Neuronal stem cell (in vitro differentiated cells): ENCODE measurements around the gene MEGF6.
A peak's percentile ranks its signal among the peaks of the same experiment; 100 is the strongest.

Experiments used
- DNase-seq: peaks from one replicate; pipeline ENCODE4 v3.0.0-alpha.2; 2013; ENCODE audit warnings: low spot score
- H2AFZ ChIP-seq: one replicate; pipeline ENCODE4 v1.6.1; 2013; ENCODE audit warnings: mild to moderate bottlenecking, low read length, inconsistent platforms
- H2AK5ac ChIP-seq: 2 replicates; pipeline ENCODE4 v1.6.1; 2013; ENCODE audit warnings: low read depth, mild to moderate bottlenecking, inconsistent platforms, low read length, moderate library complexity, mixed read lengths
- H2BK120ac ChIP-seq: 2 replicates; pipeline ENCODE4 v1.6.1; 2013; ENCODE audit warnings: low read depth, mild to moderate bottlenecking, inconsistent platforms, low read length, moderate library complexity, mixed read lengths
- H2BK12ac ChIP-seq: one replicate; pipeline ENCODE4 v1.6.1; 2013; ENCODE audit warnings: low read length, inconsistent platforms
- H2BK15ac ChIP-seq: 2 replicates; pipeline ENCODE4 v1.6.1; 2013; ENCODE audit warnings: mild to moderate bottlenecking, low read length, inconsistent platforms, mixed read lengths
- H2BK5ac ChIP-seq: one replicate; pipeline ENCODE4 v1.6.1; 2013; ENCODE audit warnings: inconsistent platforms, mild to moderate bottlenecking, low read length, moderate library complexity
- H3K14ac ChIP-seq: one replicate; pipeline ENCODE4 v1.6.1; 2013; ENCODE audit warnings: low read length, inconsistent platforms
- H3K18ac ChIP-seq: 2 replicates; pipeline ENCODE4 v1.6.1; 2013; ENCODE audit warnings: low read length, inconsistent platforms
- H3K23ac ChIP-seq: 2 replicates; pipeline ENCODE4 v1.6.1; 2013; ENCODE audit warnings: low read depth, mild to moderate bottlenecking, mixed read lengths, low read length, inconsistent platforms; ENCODE audit not compliant: poor library complexity
- H3K27ac ChIP-seq: replicated peaks from 3 replicates; pipeline ENCODE4 v1.5.1; 2013; ENCODE audit warnings: low read length, inconsistent platforms
- H3K27me3 ChIP-seq, 3 experiments: 2 replicates each; pipeline ENCODE4 v1.6.1; 2013; ENCODE audit warnings: low read length in 3 of 3, mild to moderate bottlenecking in 2 of 3, inconsistent platforms in 1 of 3, low read depth in 1 of 3, mixed read lengths in 1 of 3, moderate library complexity in 1 of 3; ENCODE audit not compliant: control insufficient read depth in 3 of 3, insufficient read depth in 3 of 3
- H3K36me3 ChIP-seq, 2 donors: replicated peaks in 1 of 2; 2 replicates each; pipeline ENCODE4 v1.6.1; 2013; ENCODE audit warnings: low read length in 2 of 2; ENCODE audit not compliant: control insufficient read depth in 2 of 2, insufficient read depth in 2 of 2
- H3K4ac ChIP-seq: 2 replicates; pipeline ENCODE4 v1.6.1; 2013; ENCODE audit warnings: inconsistent platforms, mild to moderate bottlenecking, low read length, moderate library complexity
- H3K4me1 ChIP-seq, 2 donors: 1 replicate in 1 of 2; 2 replicates in 1 of 2; pipeline ENCODE4 v1.6.1; 2013; ENCODE audit warnings: low read length in 2 of 2, low read depth in 1 of 2; ENCODE audit not compliant: control insufficient read depth in 2 of 2, insufficient read depth in 1 of 2
- H3K4me2 ChIP-seq: one replicate; pipeline ENCODE4 v1.6.1; 2013; ENCODE audit warnings: mild to moderate bottlenecking, low read length, inconsistent platforms; ENCODE audit not compliant: insufficient read depth, poor library complexity, severe bottlenecking
- H3K4me3 ChIP-seq, 2 donors: 2 replicates each; pipeline ENCODE4 v1.5.1; 2013; ENCODE audit warnings: low read length in 2 of 2, mild to moderate bottlenecking in 2 of 2, inconsistent platforms in 1 of 2, moderate library complexity in 1 of 2
- H3K79me1 ChIP-seq: one replicate; pipeline ENCODE4 v1.6.1; 2013; ENCODE audit warnings: low read depth, mild to moderate bottlenecking, inconsistent platforms, low read length, moderate library complexity
- H3K9ac ChIP-seq: one replicate; pipeline ENCODE4 v1.6.1; 2013; ENCODE audit warnings: mild to moderate bottlenecking, low read depth, low read length, inconsistent platforms; ENCODE audit not compliant: poor library complexity
- H3K9me3 ChIP-seq, 2 donors: replicated peaks in 1 of 2; 2 replicates each; pipeline versions ENCODE3 to v1.6.1; 2013; ENCODE audit warnings: low read length in 2 of 2, mild to moderate bottlenecking in 2 of 2, inconsistent platforms in 1 of 2, low read depth in 1 of 2, mixed read lengths in 1 of 2, moderate library complexity in 1 of 2; ENCODE audit not compliant: control insufficient read depth in 2 of 2, insufficient read depth in 1 of 2
- H4K8ac ChIP-seq: one replicate; pipeline ENCODE4 v1.6.1; 2013; ENCODE audit warnings: low read depth, mild to moderate bottlenecking, inconsistent platforms, low read length, moderate library complexity
- H4K91ac ChIP-seq: one replicate; pipeline ENCODE4 v1.6.1; 2013; ENCODE audit warnings: low read length, low read depth, mild to moderate bottlenecking, inconsistent platforms; ENCODE audit not compliant: poor library complexity
- WGBS, 2 donors: extraction: QIAGEN DNeasy Blood & Tissue Kit; methylation state at CpG; one replicate each; pipeline ENCODE4 v1.1.7; 2013; ENCODE audit warnings: missing lambda C conversion rate in 2 of 2, mixed read lengths in 1 of 2; ENCODE audit not compliant: insufficient read length in 2 of 2, insufficient replicate concordance in 1 of 2; ENCODE audit errors: extremely low coverage in 2 of 2; 5-methylcytosine and 5-hydroxymethylcytosine counted together

Gene MEGF6

DNA sequence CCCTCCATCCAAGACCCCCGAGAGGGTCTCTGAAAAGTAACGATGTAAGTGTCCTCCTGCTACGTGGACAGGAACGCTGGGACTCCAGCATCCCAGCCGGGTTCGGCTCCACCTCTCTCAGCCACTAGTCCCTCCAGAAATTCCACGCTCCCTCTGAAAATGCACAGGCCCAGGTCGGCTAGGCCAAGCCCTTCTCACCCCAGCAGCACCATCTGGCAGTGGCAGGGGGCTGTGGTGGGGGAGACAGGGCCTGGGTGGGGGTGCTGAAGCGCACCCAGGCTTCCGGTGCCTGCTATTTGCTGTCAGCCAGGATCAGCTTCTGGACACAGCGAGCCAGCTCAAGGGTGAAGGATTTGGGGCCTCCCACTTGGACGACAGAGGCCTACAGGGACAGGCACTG is 83.5 kb downstream of the MEGF6 start:
- H3K9me3 ChIP-seq: peaks cover 0 to 1% of the 10 kb centered on the region in 2 donors
- no peak overlapping the region for H2AFZ ChIP-seq
- no peak overlapping the region for H4K8ac ChIP-seq
- H3K27ac ChIP-seq: no peak overlapping the region
- H3K14ac ChIP-seq: no peak overlapping the region
- H3K4me1 ChIP-seq: peaks cover 18 to 20% of the 10 kb centered on the region in 2 donors
- peaks cover 0 to 24% (median 9%) of the 10 kb centered on the region in 3 experiments for H3K27me3 ChIP-seq
- H3K23ac ChIP-seq: peak overlapping the region; percentile 55
- DNase-seq: no peak
- peaks cover 10% of the 10 kb centered on the region for H3K79me1 ChIP-seq
- H2BK12ac ChIP-seq: no peak overlapping the region
- no peak overlapping the region for H3K4ac ChIP-seq
- no CpG with 5 or more reads among the region's 12 CpGs for WGBS, 2 donors
- H3K4me2 ChIP-seq: no peak overlapping the region
- no peak overlapping the region for H3K4me3 ChIP-seq
- H3K36me3 ChIP-seq: no peaks in the 10 kb centered on the region
- H2BK120ac ChIP-seq: no peak overlapping the region
- no peak overlapping the region for H2BK15ac ChIP-seq
- H2AK5ac ChIP-seq: no peak overlapping the region
- H4K91ac ChIP-seq: no peak overlapping the region
- no peak overlapping the region for H3K18ac ChIP-seq
- H2BK5ac ChIP-seq: no peak overlapping the region
- H3K9ac ChIP-seq: no peak overlapping the region

DNA sequence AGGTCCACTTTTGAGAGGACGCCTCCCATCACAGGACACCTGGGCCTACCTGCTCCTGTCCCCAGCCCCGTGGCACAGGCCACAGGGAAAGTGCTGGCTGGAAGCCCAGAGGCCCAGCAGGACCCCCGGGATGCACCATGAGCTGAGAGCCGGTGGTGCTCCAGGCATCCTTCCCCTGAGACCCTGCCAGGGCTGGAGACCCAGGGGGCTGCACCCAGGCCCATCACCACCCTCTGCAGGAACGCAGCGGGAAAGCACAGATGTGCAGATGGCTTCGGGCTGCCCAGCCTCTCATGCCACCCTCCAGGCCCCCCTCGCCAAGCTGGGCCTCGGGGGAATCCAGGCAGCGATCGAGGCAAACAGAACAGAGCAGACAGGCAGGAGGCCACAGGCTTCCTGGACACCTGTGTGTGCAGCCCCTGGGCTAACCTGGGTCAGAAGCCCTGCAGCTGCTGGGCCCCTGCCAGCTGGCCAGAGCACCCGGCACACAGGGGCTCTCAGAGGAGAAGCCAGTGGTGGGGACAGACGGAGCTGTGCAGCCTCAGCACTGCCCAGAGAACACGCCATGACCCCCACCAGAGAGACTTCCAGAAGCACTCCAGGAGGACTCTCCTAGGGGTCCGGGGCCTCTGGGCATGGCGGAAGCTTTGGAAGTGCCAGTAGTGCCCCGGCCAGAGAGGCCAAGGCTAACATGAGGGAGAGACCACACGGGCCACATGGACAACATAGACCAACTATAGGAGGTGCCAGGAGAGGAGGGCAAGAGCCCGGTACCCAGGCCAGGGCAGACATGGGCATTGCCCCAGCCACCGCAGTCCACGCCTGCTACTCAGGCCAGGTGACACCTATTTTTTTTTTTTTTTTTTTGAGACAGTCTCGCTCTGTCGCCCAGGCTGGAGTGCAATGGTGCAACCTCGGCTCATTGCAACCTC is 85.5 kb downstream of the MEGF6 start:
- Histone ChIP-seq H3K14ac (peak overlapping the region; percentile 56), H2AFZ (no peak overlapping the region), H3K4ac (no peak overlapping the region), H3K36me3 (no peaks in the 10 kb centered on the region), H4K8ac (no peak overlapping the region), H3K27ac (no peak overlapping the region), H3K4me2 (no peak overlapping the region), H3K9me3 (no peaks in the 10 kb centered on the region), H3K9ac (no peak overlapping the region), H3K18ac (peak overlapping the region; percentile 6), H3K4me3 (no peak overlapping the region), H2BK15ac (no peak overlapping the region), H3K23ac (peak overlapping the region; percentile 93), H2AK5ac (peak overlapping the region; percentile 63), H2BK12ac (no peak overlapping the region), H2BK120ac (no peak overlapping the region), H3K4me1 (peaks cover 8 to 9% of the 10 kb centered on the region in 2 donors), H3K27me3 (peaks cover 0 to 20% (median 9%) of the 10 kb centered on the region in 3 experiments), H2BK5ac (no peak overlapping the region), H4K91ac (no peak overlapping the region), H3K79me1 (peaks cover 10% of the 10 kb centered on the region)
- no CpG with 5 or more reads among the region's 24 CpGs for WGBS, 2 donors
- no peak for DNase-seq

GRCh38 chr1:3524556-3525203 is 86.6 kb downstream of the MEGF6 start:
- Histone ChIP-seq H3K4me1 (peaks cover 0 to 3% of the 10 kb centered on the region in 2 donors), H3K4me2 (no peak overlapping the region)
- no CpG with 5 or more reads among the region's 20 CpGs for WGBS, 2 donors

GRCh38 chr1:3523980-3524379 is 87.3 kb downstream of the MEGF6 start:
- Histone ChIP-seq H2BK15ac (no peak overlapping the region), H2BK120ac (no peak overlapping the region), H2AFZ (no peak overlapping the region), H2BK12ac (no peak overlapping the region), H3K27ac (no peak overlapping the region), H3K36me3 (no peaks in the 10 kb centered on the region), H3K27me3 (peaks cover 0 to 3% (median 0%) of the 10 kb centered on the region in 3 experiments), H3K9ac (no peak overlapping the region), H3K18ac (peak overlapping the region; percentile 57), H3K23ac (peak overlapping the region; percentile 85), H3K4me3 (no peak overlapping the region), H3K4me1 (peaks cover 0 to 1% of the 10 kb centered on the region in 2 donors), H3K9me3 (no peaks in the 10 kb centered on the region), H4K8ac (no peak overlapping the region), H4K91ac (no peak overlapping the region), H3K4me2 (no peak overlapping the region), H3K14ac (no peak overlapping the region), H2AK5ac (no peak overlapping the region), H2BK5ac (no peak overlapping the region), H3K79me1 (peaks cover 7% of the 10 kb centered on the region), H3K4ac (no peak overlapping the region)
- no CpG with 5 or more reads among the region's 13 CpGs for WGBS, 2 donors
- no peak for DNase-seq

More at GRCh38 chr1:3524556-3525203, 86.6 kb downstream of the MEGF6 start:
- Histone ChIP-seq H2AK5ac (no peak overlapping the region), H2BK12ac (no peak overlapping the region), H4K91ac (no peak overlapping the region), H4K8ac (no peak overlapping the region), H3K36me3 (no peaks in the 10 kb centered on the region), H3K79me1 (peaks cover 10% of the 10 kb centered on the region), H3K4me3 (peak overlapping the region in 1 of 2 donors; percentile 36), H3K18ac (no peak overlapping the region), H3K9me3 (no peaks in the 10 kb centered on the region), H2BK120ac (no peak overlapping the region), H3K27ac (no peak overlapping the region), H3K9ac (no peak overlapping the region), H2AFZ (no peak overlapping the region), H2BK15ac (no peak overlapping the region), H3K27me3 (peaks cover 0 to 9% (median 0%) of the 10 kb centered on the region in 3 experiments), H3K4ac (no peak overlapping the region), H3K23ac (no peak overlapping the region), H2BK5ac (no peak overlapping the region), H3K14ac (no peak overlapping the region)
- DNase-seq: no peak
